Esophagus muscularis mucosa (tissue), 4 donors: Measurements from ENCODE around the gene ATP5F1D. TPM values are rescaled to one million over a fixed set of nuclear protein-coding genes. Genes with fewer than 3 reads are reported as not detected.

Source experiments
- DNase-seq: peaks from one replicate; pipeline ENCODE4 v3.0.0-alpha.2; 2017; ENCODE audit errors: extremely low spot score
- H3K27ac ChIP-seq, 4 donors: fragments of 200-600 bp; sonication (generic); replicated peaks in 1 of 4; 1 replicate in 3 of 4; 2 replicates in 1 of 4; pipeline ENCODE4 v1.5.1; 2016 to 2019; ENCODE audit warnings: mild to moderate bottlenecking in 1 of 4
- H3K27me3 ChIP-seq, 4 donors: fragments of 200-600 bp; sonication (generic); one replicate each; pipeline versions ENCODE4 v1.5.1 to v1.6.0; 2016 to 2019
- H3K36me3 ChIP-seq, 4 donors: fragments of 200-600 bp; sonication (generic); one replicate each; pipeline ENCODE4 v1.5.1; 2016 to 2019
- H3K4me1 ChIP-seq, 4 donors: fragments of 200-600 bp; sonication (generic); one replicate each; pipeline ENCODE4 v1.5.1; 2016 to 2019
- H3K4me3 ChIP-seq, 4 donors: fragments of 200-600 bp; sonication (generic); 1 replicate in 2 of 4; 2 replicates in 2 of 4; pipeline ENCODE4 v1.5.1; 2016 to 2019; ENCODE audit warnings: mild to moderate bottlenecking in 4 of 4, moderate library complexity in 1 of 4
- H3K9me3 ChIP-seq, 4 donors: fragments of 200-600 bp; sonication (generic); 1 replicate in 3 of 4; 2 replicates in 1 of 4; pipeline ENCODE4 v1.5.1; 2016 to 2019
- EP300 ChIP-seq: sonication (generic); formaldehyde crosslinking; IDR thresholded peaks from one replicate; pipeline ENCODE4 v1.6.1; 2017; ENCODE audit warnings: antibody characterized with exemption
- POLR2A ChIP-seq: fragments of 450-650 bp; IDR thresholded peaks from one replicate; pipeline ENCODE4 v1.6.1; 2017; ENCODE audit warnings: antibody characterized with exemption, moderate library complexity, mild to moderate bottlenecking, low read depth
- POLR2AphosphoS5 ChIP-seq, 2 donors: sonication (generic); formaldehyde crosslinking; IDR thresholded peaks; one replicate each; pipeline ENCODE4 v1.6.1; 2017; ENCODE audit warnings: antibody characterized with exemption in 2 of 2
- WGBS: methylation state at CpG from one replicate; pipeline ENCODE4 v1.1.5; 2018; 5-methylcytosine and 5-hydroxymethylcytosine counted together
- intact Hi-C: fragments of 100-400 bp; cut with DNase I; formaldehyde crosslinking; loops from one replicate; pipeline ENCODE4 v1.15.1; 2023
- total RNA-seq, 4 donors: library from RNA; depleted of rRNA; stranded (reverse); fragments of >200 nt; gene quantifications; one replicate each; pipeline versions ENCODE4 v1.1.0 to v1.2.1, GENCODE V29; 2016
- TF ChIP-seq, protein P1 (sequence below), 3 experiments: fragments of 200-600 bp in 2 of 3; fragments of 450-650 bp in 1 of 3; sonication (generic) in 2 of 3; IDR thresholded peaks; one replicate each; pipeline ENCODE4 v1.5.1; 2017 to 2019; ENCODE audit warnings: antibody characterized with exemption in 3 of 3, mild to moderate bottlenecking in 2 of 3, moderate library complexity in 1 of 3

The ATP5F1D gene
- total RNA-seq, 4 donors from 2014 or later: 77.5 to 140 (median 109) TPM

DNA sequence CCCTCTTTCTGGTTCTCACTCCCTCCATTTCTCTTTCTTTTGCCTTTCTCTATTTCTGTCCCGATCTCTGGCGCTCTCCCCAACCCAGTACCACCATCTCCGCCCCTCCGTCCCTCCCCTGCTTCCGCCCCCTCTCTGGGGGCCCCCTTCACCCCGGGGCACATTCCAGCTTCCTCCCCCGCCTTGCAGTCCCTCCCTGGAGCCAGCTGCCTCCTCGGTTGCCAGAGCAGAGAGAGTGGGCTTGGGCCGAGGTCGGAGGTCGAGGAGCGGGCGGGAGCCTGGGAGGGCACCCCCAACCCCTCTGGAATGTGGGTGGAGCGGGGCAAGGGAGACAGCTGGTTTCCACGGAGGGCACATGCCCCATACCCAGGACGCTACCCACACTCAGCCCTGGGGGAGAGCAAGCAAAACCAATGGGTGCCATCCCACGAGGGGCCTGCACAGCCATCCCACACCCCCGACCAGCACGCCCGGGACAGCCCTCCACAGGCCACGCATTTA, 21.1 kb downstream of the ATP5F1D start:
- Histone ChIP-seq H3K36me3 (peaks cover 0 to 8% (median 7%) of the 10 kb centered on the region in 4 donors), H3K4me3 (peak overlapping the region in 1 of 4 donors; percentile 19), H3K4me1 (peaks cover 81 to 90% (median 84%) of the 10 kb centered on the region in 4 donors), H3K27ac (peak overlapping the region; percentile 99 to 100 (median 100)), H3K9me3 (no peaks in the 10 kb centered on the region), H3K27me3 (peaks cover 0 to 3% (median 0%) of the 10 kb centered on the region in 4 donors)
- DNase-seq: no peak
- no peak for TF ChIP-seq POLR2A
- no peak for TF ChIP-seq EP300
- TF ChIP-seq POLR2AphosphoS5 (IDR thresholded peaks at IDR 0.05): no peak
- TF ChIP-seq, protein P1, sequence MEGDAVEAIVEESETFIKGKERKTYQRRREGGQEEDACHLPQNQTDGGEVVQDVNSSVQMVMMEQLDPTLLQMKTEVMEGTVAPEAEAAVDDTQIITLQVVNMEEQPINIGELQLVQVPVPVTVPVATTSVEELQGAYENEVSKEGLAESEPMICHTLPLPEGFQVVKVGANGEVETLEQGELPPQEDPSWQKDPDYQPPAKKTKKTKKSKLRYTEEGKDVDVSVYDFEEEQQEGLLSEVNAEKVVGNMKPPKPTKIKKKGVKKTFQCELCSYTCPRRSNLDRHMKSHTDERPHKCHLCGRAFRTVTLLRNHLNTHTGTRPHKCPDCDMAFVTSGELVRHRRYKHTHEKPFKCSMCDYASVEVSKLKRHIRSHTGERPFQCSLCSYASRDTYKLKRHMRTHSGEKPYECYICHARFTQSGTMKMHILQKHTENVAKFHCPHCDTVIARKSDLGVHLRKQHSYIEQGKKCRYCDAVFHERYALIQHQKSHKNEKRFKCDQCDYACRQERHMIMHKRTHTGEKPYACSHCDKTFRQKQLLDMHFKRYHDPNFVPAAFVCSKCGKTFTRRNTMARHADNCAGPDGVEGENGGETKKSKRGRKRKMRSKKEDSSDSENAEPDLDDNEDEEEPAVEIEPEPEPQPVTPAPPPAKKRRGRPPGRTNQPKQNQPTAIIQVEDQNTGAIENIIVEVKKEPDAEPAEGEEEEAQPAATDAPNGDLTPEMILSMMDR (IDR thresholded peaks at IDR 0.05): no peak
- 55% methylated on average over 16 of the region's 21 CpGs for WGBS
- intact Hi-C loops: no loop called here

DNA sequence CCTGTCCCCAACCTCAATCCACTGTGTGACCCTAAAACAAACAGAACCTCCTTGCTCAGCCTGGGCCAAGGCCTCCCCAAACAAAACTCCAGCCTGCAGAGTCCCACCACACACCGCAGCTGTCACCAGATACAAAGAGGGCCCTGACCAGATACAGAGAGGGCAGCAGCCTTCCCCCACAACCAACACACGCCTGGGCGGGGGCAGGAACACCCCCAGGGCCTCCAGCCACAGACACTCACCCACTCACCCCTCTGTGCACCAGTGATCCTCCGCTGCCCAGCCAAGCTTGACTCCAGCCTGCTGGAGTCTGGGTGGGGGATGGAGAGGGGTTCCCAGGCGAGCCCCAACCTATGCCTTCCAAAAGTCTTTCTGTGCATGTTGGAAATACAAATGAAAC, 21.6 kb downstream of the ATP5F1D start:
- Histone ChIP-seq H3K27me3 (peaks cover 0 to 3% (median 0%) of the 10 kb centered on the region in 4 donors), H3K4me1 (peaks cover 81 to 90% (median 84%) of the 10 kb centered on the region in 4 donors), H3K9me3 (no peaks in the 10 kb centered on the region), H3K36me3 (peaks cover 0 to 3% (median 2%) of the 10 kb centered on the region in 4 donors), H3K27ac (peak overlapping the region; percentile 99 to 100 (median 100)), H3K4me3 (no peak overlapping the region)
- TF ChIP-seq, protein P1 (IDR thresholded peaks at IDR 0.05): no peak
- TF ChIP-seq POLR2AphosphoS5 (IDR thresholded peaks at IDR 0.05) (no peak), POLR2A (no peak), EP300 (no peak)
- intact Hi-C loops: no loop called here
- DNase-seq: no peak
- 100% methylated on average over 2 of the region's 5 CpGs for WGBS

DNA sequence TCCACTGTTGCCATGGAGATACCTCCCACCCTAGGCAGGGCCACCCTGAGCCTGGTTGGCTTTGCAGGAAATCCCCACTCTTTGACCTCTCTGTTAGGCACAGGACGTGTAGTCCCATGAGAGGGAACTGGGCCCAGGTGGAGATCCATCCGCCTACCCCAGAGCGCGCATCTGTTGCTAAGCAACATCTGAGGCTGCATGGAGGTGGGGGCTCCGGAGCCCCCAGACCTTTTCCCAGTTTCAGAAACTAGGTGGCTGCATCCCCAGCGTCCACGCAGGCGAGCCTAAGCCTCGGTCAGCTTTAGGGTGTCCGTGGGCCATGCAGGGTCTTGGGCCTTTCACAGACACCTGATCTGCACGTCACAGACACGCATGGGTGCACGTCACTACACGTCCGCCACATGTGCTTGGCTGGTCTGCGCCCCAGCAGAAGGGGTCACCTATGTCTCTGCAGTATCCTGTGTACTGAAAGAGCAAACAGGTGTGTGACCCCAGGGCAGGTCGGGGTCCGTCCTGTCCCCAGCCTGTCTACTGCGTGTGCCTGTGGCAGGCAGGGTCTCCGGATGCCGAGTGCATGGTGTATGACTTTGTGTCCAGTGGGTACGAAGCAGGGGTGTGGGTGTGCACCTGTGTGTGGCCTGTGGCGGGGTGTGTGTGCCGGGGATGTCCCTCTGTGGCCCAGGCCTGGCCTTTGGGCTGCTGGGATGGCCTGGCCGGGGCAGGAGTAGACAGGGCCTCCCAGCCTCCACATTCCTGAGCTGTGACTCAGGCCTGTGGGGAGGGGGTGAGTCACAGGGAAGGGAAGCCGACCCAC, 23.5 kb downstream of the ATP5F1D start:
- Histone ChIP-seq H3K4me3 (peak overlapping the region; percentile 55 to 65 (median 60)), H3K36me3 (no peaks in the 10 kb centered on the region), H3K27me3 (peaks cover 0 to 3% (median 0%) of the 10 kb centered on the region in 4 donors), H3K4me1 (peaks cover 70 to 83% (median 76%) of the 10 kb centered on the region in 4 donors), H3K9me3 (no peaks in the 10 kb centered on the region), H3K27ac (peak overlapping the region; percentile 99 to 100 (median 100))
- TF ChIP-seq POLR2AphosphoS5 (IDR thresholded peaks at IDR 0.05) (peak; percentile 60 to 77), EP300 (no peak)
- TF ChIP-seq, protein P1 (IDR thresholded peaks at IDR 0.05): no peak
- intact Hi-C loops: no loop called here
- DNase-seq: no peak
- 68% methylated on average over 13 of the region's 26 CpGs for WGBS

DNA sequence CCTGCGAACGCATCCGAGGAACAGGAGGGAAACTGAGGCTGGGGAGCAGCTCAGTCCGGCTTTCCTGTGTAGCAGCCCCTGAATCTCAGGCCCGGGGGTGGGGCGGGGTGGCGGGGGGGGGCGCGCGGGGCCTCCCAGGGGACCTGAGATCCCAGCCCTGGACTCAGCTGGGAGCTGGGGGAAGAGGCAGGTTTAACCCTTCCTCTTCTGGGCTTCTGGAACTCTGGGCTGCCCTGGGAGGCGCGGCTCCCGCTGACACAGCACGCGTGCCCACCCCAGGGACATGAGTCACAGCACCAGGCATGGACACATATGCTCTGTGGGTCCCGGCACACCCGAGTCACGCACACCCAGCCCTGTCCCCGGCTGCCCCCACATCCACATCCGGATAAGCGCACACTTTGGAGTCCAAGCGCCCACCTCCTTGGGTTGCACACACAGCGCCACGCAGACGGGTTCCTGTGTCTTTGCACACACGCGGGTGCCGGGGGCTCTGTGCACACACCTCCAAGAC, 24.1 kb downstream of the ATP5F1D start:
- intact Hi-C loops: no loop called here
- peaks cover 69 to 83% (median 76%) of the 10 kb centered on the region in 4 donors for H3K4me1 ChIP-seq
- no peaks in the 10 kb centered on the region for H3K9me3 ChIP-seq
- DNase-seq: no peak
- peaks cover 0 to 3% (median 0%) of the 10 kb centered on the region in 4 donors for H3K27me3 ChIP-seq
- H3K4me3 ChIP-seq: peak overlapping the region; percentile 55 to 65 (median 60)
- peak overlapping the region; percentile 99 to 100 (median 100) for H3K27ac ChIP-seq
- peaks cover 0 to 3% (median under 1%) of the 10 kb centered on the region in 4 donors for H3K36me3 ChIP-seq
- WGBS: 9% methylated on average over 10 of the region's 28 CpGs
- TF ChIP-seq POLR2AphosphoS5 (IDR thresholded peaks at IDR 0.05) (no peak), POLR2A (no peak), EP300 (no peak)
- TF ChIP-seq, protein P1 (IDR thresholded peaks at IDR 0.05): no peak
